ENCODE measurements around the gene NPAS3. TPM values are rescaled to one million over a fixed set of nuclear protein-coding genes. Genes with fewer than 3 reads are reported as not detected.

The NPAS3 gene
- total RNA-seq, 1 experiment from 2014 or later = 0.36 TPM

DNA sequence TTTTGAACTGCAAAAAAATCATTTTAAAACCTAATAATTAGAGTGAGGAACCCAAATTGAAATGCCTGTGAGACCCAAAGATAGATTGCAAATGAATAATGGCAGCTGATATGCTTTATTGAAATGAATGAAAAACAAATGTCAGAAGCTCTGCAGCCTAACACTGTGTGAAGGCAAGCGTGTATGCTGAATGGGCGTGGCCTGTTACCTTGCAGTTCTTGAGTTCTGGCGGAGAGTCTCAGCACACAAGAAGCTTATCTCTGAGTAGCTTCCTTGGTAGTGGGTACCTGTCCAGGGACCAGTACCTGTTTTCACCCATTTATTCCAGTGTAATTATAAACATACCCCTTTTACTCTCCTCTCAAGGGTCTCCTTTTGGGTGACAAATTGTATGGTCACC is 341.2 kb downstream of the NPAS3 start:
- Histone ChIP-seq H2AFZ (ENCODE audit: low read length) (no peak overlapping the region), H3K9ac (ENCODE audit: low read length) (no peak overlapping the region), H4K20me1 (ENCODE audit: low read length) (no peaks in the 10 kb centered on the region), H3K9me3 (ENCODE audit: low read length) (no peaks in the 10 kb centered on the region), H3K27me3 (ENCODE audit: low read length) (peaks cover 3% of the 10 kb centered on the region; the same call in 1 of the 2 replicates), H3K9me2 (replicated peaks; ENCODE audit: low read length) (no peaks in the 10 kb centered on the region), H3K4me3 (ENCODE audit: low read length) (no peak overlapping the region), H3K27ac (ENCODE audit: low read length) (no peak overlapping the region), H3F3A (ENCODE audit: low read length, unreplicated experiment) (no peaks in the 10 kb centered on the region), H3K79me2 (ENCODE audit: low read length) (no peaks in the 10 kb centered on the region), H3K36me3 (ENCODE audit: low read depth, low read length) (no peaks in the 10 kb centered on the region), H3K4me2 (ENCODE audit: low read length) (no peak overlapping the region), H3K4me1 (ENCODE audit: insufficient read depth, low read length) (0 out of 2 replicates have a peak, but pooled peaks cover 4% of the 10 kb centered on the region)
- intact Hi-C loops (cut with micrococcal nuclease) = no loop called here
- no TSS peak for BruUV-seq (replicated peaks)
- ChIA-PET CTCF (no interaction called here), POLR2A (ENCODE audit: unreplicated experiment) (no interaction called here)
- ATAC-seq (no peak), DNase-seq (no peak)
- TF ChIP-seq EZH2phosphoT487 (IDR thresholded peaks at IDR 0.05; ENCODE audit: borderline replicate concordance, low read length) (no peak), EZH2 (IDR thresholded peaks at IDR 0.05; ENCODE audit: low read length, unreplicated experiment) (no peak)
- TF ChIP-seq, protein P1, sequence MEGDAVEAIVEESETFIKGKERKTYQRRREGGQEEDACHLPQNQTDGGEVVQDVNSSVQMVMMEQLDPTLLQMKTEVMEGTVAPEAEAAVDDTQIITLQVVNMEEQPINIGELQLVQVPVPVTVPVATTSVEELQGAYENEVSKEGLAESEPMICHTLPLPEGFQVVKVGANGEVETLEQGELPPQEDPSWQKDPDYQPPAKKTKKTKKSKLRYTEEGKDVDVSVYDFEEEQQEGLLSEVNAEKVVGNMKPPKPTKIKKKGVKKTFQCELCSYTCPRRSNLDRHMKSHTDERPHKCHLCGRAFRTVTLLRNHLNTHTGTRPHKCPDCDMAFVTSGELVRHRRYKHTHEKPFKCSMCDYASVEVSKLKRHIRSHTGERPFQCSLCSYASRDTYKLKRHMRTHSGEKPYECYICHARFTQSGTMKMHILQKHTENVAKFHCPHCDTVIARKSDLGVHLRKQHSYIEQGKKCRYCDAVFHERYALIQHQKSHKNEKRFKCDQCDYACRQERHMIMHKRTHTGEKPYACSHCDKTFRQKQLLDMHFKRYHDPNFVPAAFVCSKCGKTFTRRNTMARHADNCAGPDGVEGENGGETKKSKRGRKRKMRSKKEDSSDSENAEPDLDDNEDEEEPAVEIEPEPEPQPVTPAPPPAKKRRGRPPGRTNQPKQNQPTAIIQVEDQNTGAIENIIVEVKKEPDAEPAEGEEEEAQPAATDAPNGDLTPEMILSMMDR (conservative IDR thresholded peaks at IDR 0.05; ENCODE audit: low read depth, low read length) = no peak

DNA sequence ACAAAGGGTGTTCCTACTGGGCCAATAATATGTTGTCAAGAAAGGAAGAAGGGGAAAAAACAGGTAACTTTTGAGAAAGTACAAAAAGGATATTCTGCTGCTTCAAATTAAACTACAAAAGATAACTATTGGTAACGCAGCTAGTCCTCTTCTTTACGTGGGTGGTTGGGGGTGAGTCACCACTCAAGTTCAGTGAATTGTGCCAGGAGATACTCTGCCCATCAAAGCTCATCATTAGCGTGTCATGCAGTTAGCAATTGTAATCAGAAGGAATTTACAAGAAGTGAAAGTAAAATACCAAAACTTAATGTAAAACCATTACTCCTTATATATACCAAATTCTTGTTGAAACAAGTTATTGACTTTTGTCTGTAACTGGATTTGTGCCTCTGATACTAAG is 342.0 kb downstream of the NPAS3 start:
- TF ChIP-seq, protein P1 (conservative IDR thresholded peaks at IDR 0.05; ENCODE audit: low read depth, low read length) = no peak
- no peak for TF ChIP-seq EZH2 (IDR thresholded peaks at IDR 0.05; ENCODE audit: low read length, unreplicated experiment)
- TF ChIP-seq EZH2phosphoT487 (IDR thresholded peaks at IDR 0.05; ENCODE audit: borderline replicate concordance, low read length) = no peak
- Histone ChIP-seq H3K9me3 (ENCODE audit: low read length) (no peaks in the 10 kb centered on the region), H3K4me1 (ENCODE audit: insufficient read depth, low read length) (0 out of 2 replicates have a peak, but pooled peaks cover 4% of the 10 kb centered on the region), H3K36me3 (ENCODE audit: low read depth, low read length) (no peaks in the 10 kb centered on the region), H3K4me3 (ENCODE audit: low read length) (peak overlapping the region; percentile 4; the same call in 1 of the 2 replicates), H4K20me1 (ENCODE audit: low read length) (no peaks in the 10 kb centered on the region), H3K79me2 (ENCODE audit: low read length) (no peaks in the 10 kb centered on the region), H3K4me2 (ENCODE audit: low read length) (peak overlapping the region; percentile 40), H3K27me3 (ENCODE audit: low read length) (peaks cover 3% of the 10 kb centered on the region; the same call in 1 of the 2 replicates), H3K9me2 (replicated peaks; ENCODE audit: low read length) (no peaks in the 10 kb centered on the region), H3K9ac (ENCODE audit: low read length) (no peak overlapping the region), H2AFZ (ENCODE audit: low read length) (no peak overlapping the region), H3K27ac (ENCODE audit: low read length) (no peak overlapping the region), H3F3A (ENCODE audit: low read length, unreplicated experiment) (no peaks in the 10 kb centered on the region)
- CTCF ChIA-PET = no interaction called here
- peak; percentile 58 for DNase-seq
- ATAC-seq = peak; percentile 75
- intact Hi-C loops (cut with micrococcal nuclease) = no loop called here
- no TSS peak for BruUV-seq (replicated peaks)
- POLR2A ChIA-PET (ENCODE audit: unreplicated experiment) = no interaction called here

DNA sequence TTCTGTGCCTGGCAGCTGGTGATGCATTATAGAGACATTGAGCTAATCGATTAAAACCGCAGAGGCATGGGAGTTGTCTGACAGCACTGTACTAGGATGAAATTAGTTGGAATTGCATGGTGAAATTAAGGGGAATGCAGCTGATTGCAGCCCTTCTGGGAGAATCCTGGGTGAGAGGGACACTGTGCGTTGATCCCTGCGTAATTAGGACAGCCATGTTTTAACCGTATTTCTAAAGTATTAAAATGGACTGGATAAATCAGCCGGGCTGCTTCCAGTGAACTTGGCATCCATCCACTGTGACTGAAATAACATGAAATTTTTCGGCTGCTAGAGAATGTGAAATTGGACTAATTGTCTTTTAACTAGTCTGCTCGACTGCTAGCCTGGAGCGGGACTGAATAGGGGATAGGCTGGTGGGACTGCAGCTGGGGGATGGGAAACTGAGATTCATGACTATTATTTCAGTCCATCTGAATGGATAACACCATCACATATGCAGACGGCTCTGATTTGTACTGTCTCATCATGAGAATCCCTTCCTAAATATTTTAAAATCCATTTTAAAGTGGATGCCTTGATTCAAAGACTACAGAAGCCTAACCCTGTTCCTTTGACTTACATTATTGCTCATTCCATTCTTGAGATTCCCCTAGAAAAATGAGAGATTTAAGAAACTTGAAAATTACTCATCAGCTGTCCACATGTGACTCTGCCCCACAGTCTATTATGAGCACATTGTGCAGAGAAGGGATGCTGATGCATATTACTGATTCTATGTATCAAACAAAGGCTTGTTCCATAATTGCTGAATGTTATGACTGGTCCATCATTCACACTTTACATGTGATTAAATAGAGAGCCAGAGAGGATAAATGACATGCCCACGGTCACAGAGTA is 343.9 kb downstream of the NPAS3 start:
- ChIA-PET CTCF (no interaction called here), POLR2A (ENCODE audit: unreplicated experiment) (no interaction called here)
- intact Hi-C loops (cut with micrococcal nuclease) = no loop called here
- ATAC-seq (no peak), DNase-seq (no peak)
- peaks cover 3% of the 10 kb centered on the region; the same call in 1 of the 2 replicates for H3K27me3 ChIP-seq (ENCODE audit: low read length)
- H3K9ac ChIP-seq (ENCODE audit: low read length) = no peak overlapping the region
- H3K4me3 ChIP-seq (ENCODE audit: low read length) = no peak overlapping the region
- H4K20me1 ChIP-seq (ENCODE audit: low read length) = no peaks in the 10 kb centered on the region
- no peak for TF ChIP-seq EZH2 (IDR thresholded peaks at IDR 0.05; ENCODE audit: low read length, unreplicated experiment)
- TF ChIP-seq, protein P1 (conservative IDR thresholded peaks at IDR 0.05; ENCODE audit: low read depth, low read length) = no peak
- no peaks in the 10 kb centered on the region for H3K9me3 ChIP-seq (ENCODE audit: low read length)
- no TSS peak for BruUV-seq (replicated peaks)
- H3K79me2 ChIP-seq (ENCODE audit: low read length) = no peaks in the 10 kb centered on the region
- no peaks in the 10 kb centered on the region for H3F3A ChIP-seq (ENCODE audit: low read length, unreplicated experiment)
- H3K4me1 ChIP-seq (ENCODE audit: insufficient read depth, low read length) = 0 out of 2 replicates have a peak, but pooled peaks cover 11% of the 10 kb centered on the region
- H3K4me2 ChIP-seq (ENCODE audit: low read length) = no peak overlapping the region
- no peak overlapping the region for H3K27ac ChIP-seq (ENCODE audit: low read length)
- H3K9me2 ChIP-seq (replicated peaks; ENCODE audit: low read length) = no peaks in the 10 kb centered on the region
- H3K36me3 ChIP-seq (ENCODE audit: low read depth, low read length) = no peaks in the 10 kb centered on the region
- no peak overlapping the region for H2AFZ ChIP-seq (ENCODE audit: low read length)

Measured in PC-3 (cell line).